Astrocyte (in vitro differentiated cells and primary cell): ENCODE measurements around the gene LIN9.

Experiments
- CTCF ChIP-seq: IDR thresholded peaks from 2 replicates; pipeline ENCODE4 v1.5.1; 2011; ENCODE audit warnings: low read depth, mild to moderate bottlenecking, inconsistent platforms, low read length, moderate library complexity; ENCODE audit not compliant: insufficient read depth
- EZH2 ChIP-seq: IDR thresholded peaks from 2 replicates; pipeline ENCODE4 v1.6.1; 2012; ENCODE audit warnings: mild to moderate bottlenecking, low read length, inconsistent platforms; ENCODE audit not compliant: insufficient read depth

GRCh38 chr1:226296911-226297310 is 12.1 kb downstream of the LIN9 start:
- TF ChIP-seq EZH2 (no peak), CTCF (no peak)
